CD4-positive, alpha-beta T cell (primary cell): ENCODE results near the gene ADAM8. TPM values are rescaled to one million over a fixed set of nuclear protein-coding genes. Genes with fewer than 3 reads are reported as not detected.
A peak's percentile ranks its signal among the peaks of the same experiment; 100 is the strongest.

ENCODE experiments used
- ATAC-seq: fragments of 200-7000 bp; cut with Tn5 transposase; one replicate; pipeline ENCODE4 v1.10.0; 2022; ENCODE audit warnings: mild to moderate bottlenecking; ENCODE audit not compliant: poor library complexity
- CTCF ChIA-PET: fragments of 350-600 bp; sonication (Branson Sonifier 250); formaldehyde crosslinking; loops from one replicate; lab custom pipeline; 2021; ENCODE audit warnings: antibody characterized with exemption, inconsistent platforms; lab: Charles Lee
- POLR2A ChIA-PET: fragments of 350-600 bp; sonication (Branson Sonifier 250); formaldehyde crosslinking; loops from one replicate; lab custom pipeline; 2021; ENCODE audit warnings: antibody characterized with exemption, inconsistent platforms; lab: Charles Lee
- DNase-seq, 14 experiments: peaks; one replicate each; pipeline ENCODE4 v3.0.0-alpha.2; 2013 to 2020; ENCODE audit warnings: mixed read lengths in 2 of 14
- H3K27ac ChIP-seq, 2 donors: one replicate each; pipeline versions ENCODE4 v1.5.1 to v1.7.0; 2013; ENCODE audit warnings: low read length in 2 of 2, low read depth in 1 of 2, mild to moderate bottlenecking in 1 of 2
- H3K27me3 ChIP-seq, 2 experiments: 1 replicate in 1 of 2; 2 replicates in 1 of 2; pipeline versions ENCODE4 v1.6.1 to v1.7.0; 2013; ENCODE audit warnings: low read length in 2 of 2, control low read depth in 1 of 2, mild to moderate bottlenecking in 1 of 2, moderate library complexity in 1 of 2; ENCODE audit not compliant: insufficient read depth in 2 of 2, control insufficient read depth in 1 of 2
- H3K36me3 ChIP-seq: one replicate; pipeline ENCODE4 v1.6.1; 2013; ENCODE audit warnings: low read length, control low read depth; ENCODE audit not compliant: insufficient read depth
- H3K4me1 ChIP-seq: one replicate; pipeline ENCODE4 v1.6.1; 2013; ENCODE audit warnings: low read length, control low read depth; ENCODE audit not compliant: insufficient read depth
- H3K4me3 ChIP-seq: one replicate; pipeline ENCODE4 v1.5.1; 2013; ENCODE audit warnings: mild to moderate bottlenecking, low read length, moderate library complexity
- H3K9me3 ChIP-seq, 2 experiments: 1 replicate in 1 of 2; 2 replicates in 1 of 2; pipeline versions ENCODE4 v1.6.1 to v1.7.0; 2013; ENCODE audit warnings: low read length in 2 of 2, mild to moderate bottlenecking in 2 of 2, control low read depth in 1 of 2, moderate library complexity in 1 of 2; ENCODE audit not compliant: control insufficient read depth in 1 of 2, insufficient read depth in 1 of 2
- H3K27ac Mint-ChIP-seq: one replicate; pipeline ENCODE4 v1.8.0; 2020; ENCODE audit warnings: mixed read lengths
- H3K27me3 Mint-ChIP-seq: one replicate; pipeline ENCODE4 v1.8.0; 2021; ENCODE audit warnings: mixed read lengths
- H3K36me3 Mint-ChIP-seq: one replicate; pipeline ENCODE4 v1.8.0; 2021; ENCODE audit warnings: low read depth, mixed read lengths
- H3K4me1 Mint-ChIP-seq: one replicate; pipeline ENCODE4 v1.8.0; 2021; ENCODE audit warnings: low read depth, mixed read lengths
- H3K4me3 Mint-ChIP-seq: one replicate; pipeline ENCODE4 v1.8.0; 2020; ENCODE audit warnings: mild to moderate bottlenecking, mixed read lengths
- H3K9me3 Mint-ChIP-seq: one replicate; pipeline ENCODE4 v1.8.0; 2020; ENCODE audit warnings: mixed read lengths
- CTCF ChIP-seq: fragments of 200-600 bp; IDR thresholded peaks from one replicate; pipeline ENCODE4 v1.8.0; 2022; ENCODE audit warnings: antibody characterized with exemption, mild to moderate bottlenecking
- intact Hi-C, 2 experiments: fragments of 100-400 bp; cut with DNase I in 1 of 2; cut with micrococcal nuclease in 1 of 2; formaldehyde crosslinking; loops; one replicate each; pipeline versions ENCODE4 v1.15.1 to v1.9.0; 2023 to 2025; cut with DNase I, micrococcal nuclease
- total RNA-seq, 174 experiments: library from RNA in 2 of 174; stranded (reverse) in 2 of 174; gene quantifications; one replicate each; pipeline ENCODE4 v1.2.3 and lab custom pipeline; 2021 to 2026

The ADAM8 gene
- total RNA-seq, 2 experiments from 2014 or later = 95.6 to 95.9 TPM

GRCh38 chr10:133281628-133282372 is 5.1 kb upstream of the ADAM8 start:
- Histone ChIP-seq H3K4me3 (no peak overlapping the region), H3K9me3 (no peaks in the 10 kb centered on the region), H3K27ac (no peak overlapping the region), H3K36me3 (peaks cover 47% of the 10 kb centered on the region), H3K4me1 (peaks cover 38% of the 10 kb centered on the region), H3K27me3 (no peaks in the 10 kb centered on the region)
- Mint-ChIP-seq H3K36me3 (peaks cover 63% of the 10 kb centered on the region), H3K27ac (no peak overlapping the region), H3K4me1 (peaks cover 25% of the 10 kb centered on the region), H3K27me3 (no peaks in the 10 kb centered on the region), H3K4me3 (no peak overlapping the region), H3K9me3 (no peaks in the 10 kb centered on the region)
- DNase-seq (no peak), ATAC-seq (no peak)
- ChIA-PET CTCF (interaction anchor here (1.1 kb wide), 1 partner anchor 26 kb away, joined by 3 read pairs; no protein-coding TSS in a partner anchor), POLR2A (no interaction called here)
- intact Hi-C loops = no loop called here
- no peak for TF ChIP-seq CTCF

- ChIA-PET POLR2A (no interaction called here), CTCF (interaction anchor here (1.1 kb wide), 1 partner anchor 27 kb away, joined by 3 read pairs; no protein-coding TSS in a partner anchor)
- TF ChIP-seq CTCF = no peak
- no peaks in the 10 kb centered on the region for H3K9me3 ChIP-seq
- Mint-ChIP-seq H3K27ac (no peak overlapping the region), H3K4me1 (peaks cover 28% of the 10 kb centered on the region), H3K4me3 (no peak overlapping the region), H3K36me3 (peaks cover 56% of the 10 kb centered on the region), H3K9me3 (no peaks in the 10 kb centered on the region), H3K27me3 (no peaks in the 10 kb centered on the region)
- peaks cover 43% of the 10 kb centered on the region for H3K4me1 ChIP-seq
- H3K4me3 ChIP-seq = no peak overlapping the region
- no peaks in the 10 kb centered on the region for H3K27me3 ChIP-seq
- no peak overlapping the region for H3K27ac ChIP-seq
- DNase-seq (no peak), ATAC-seq (no peak)
- peaks cover 41% of the 10 kb centered on the region for H3K36me3 ChIP-seq
- intact Hi-C loops = no loop called here
These were observed 4.4 kb upstream of the ADAM8 start for GRCh38 chr10:133281084-133281483.

GRCh38 chr10:133280391-133281059 is 3.9 kb upstream of the ADAM8 start:
- no peaks in the 10 kb centered on the region for H3K9me3 Mint-ChIP-seq
- H3K27me3 Mint-ChIP-seq = no peaks in the 10 kb centered on the region
- Histone ChIP-seq H3K4me1 (peaks cover 48% of the 10 kb centered on the region), H3K27me3 (no peaks in the 10 kb centered on the region), H3K27ac (no peak overlapping the region), H3K36me3 (peaks cover 35% of the 10 kb centered on the region), H3K9me3 (no peaks in the 10 kb centered on the region), H3K4me3 (no peak overlapping the region)
- peak overlapping the region; percentile 97 for H3K27ac Mint-ChIP-seq
- DNase-seq (no peak), ATAC-seq (no peak)
- peaks cover 34% of the 10 kb centered on the region for H3K4me1 Mint-ChIP-seq
- no peak for TF ChIP-seq CTCF
- intact Hi-C loops = no loop called here
- CTCF ChIA-PET = interaction anchor here (1.1 kb wide), 1 partner anchor 27 kb away, joined by 3 read pairs; no protein-coding TSS in a partner anchor
- peaks cover 56% of the 10 kb centered on the region for H3K36me3 Mint-ChIP-seq
- no peak overlapping the region for H3K4me3 Mint-ChIP-seq
- POLR2A ChIA-PET = interaction anchor here (3.3 kb wide), 1 partner anchor 22 kb away, joined by 20 read pairs; no protein-coding TSS in a partner anchor
